Endothelial cell of umbilical vein (primary cell): ENCODE data around the gene TNFRSF1A. TPM values are rescaled to one million over a fixed set of nuclear protein-coding genes. Genes with fewer than 3 reads are reported as not detected.

Source experiments
- BruUV-seq: library from RNA; stranded (reverse); fragments of 400-500 nt; replicated peaks from 2 replicates; lab custom pipeline; 2021; lab: Mats Ljungman, UMichigan
- CTCF ChIA-PET: fragments of 300-600, 350-600 bp; sonication (Branson Sonifier 250); formaldehyde crosslinking; loops from one replicate; lab custom pipeline; 2021; ENCODE audit warnings: antibody characterized with exemption, inconsistent platforms; lab: Charles Lee
- POLR2A ChIA-PET: fragments of 300-600, 350-600 bp; sonication (Branson Sonifier 250); formaldehyde crosslinking; loops from one replicate; lab custom pipeline; 2021; ENCODE audit warnings: antibody characterized with exemption, inconsistent platforms; lab: Charles Lee
- DNase-seq: peaks from one replicate; pipeline ENCODE4 v3.0.0-alpha.2; 2011; ENCODE audit warnings: low read depth, low spot score
- FAIRE-seq: peaks from 2 replicates; lab custom pipeline; 2011; peaks lifted over from hg19 to GRCh38; lab: Jason Lieb, UNC
- H2AFZ ChIP-seq: 2 replicates; pipeline ENCODE4 v1.6.0; 2012; ENCODE audit warnings: low read depth, low read length, control low read depth, inconsistent platforms
- H3K27ac ChIP-seq: 2 replicates; pipeline ENCODE4 v1.5.1; 2011; ENCODE audit warnings: low read depth, mild to moderate bottlenecking, control low read depth, low read length, moderate library complexity; ENCODE audit not compliant: insufficient read depth
- H3K27me3 ChIP-seq, 2 experiments: 2 replicates each; pipeline versions ENCODE4 v1.6.0 to v1.6.1; 2011; ENCODE audit warnings: low read length in 2 of 2, mixed read lengths in 1 of 2; ENCODE audit not compliant: control insufficient read depth in 2 of 2, insufficient read depth in 2 of 2
- H3K36me3 ChIP-seq, 2 experiments: 2 replicates in 1 of 2; 3 replicates in 1 of 2; pipeline ENCODE4 v1.5.1; 2011; ENCODE audit warnings: low read length in 2 of 2, mild to moderate bottlenecking in 1 of 2, moderate library complexity in 1 of 2; ENCODE audit not compliant: control insufficient read depth in 2 of 2, insufficient read depth in 2 of 2; ENCODE audit errors: extremely low read depth in 1 of 2
- H3K4me1 ChIP-seq: 3 replicates; pipeline ENCODE4 v1.5.1; 2011; ENCODE audit warnings: mild to moderate bottlenecking, low read length; ENCODE audit not compliant: control insufficient read depth, insufficient read depth; ENCODE audit errors: extremely low read depth
- H3K4me2 ChIP-seq: 2 replicates; pipeline ENCODE4 v1.6.1; 2011; ENCODE audit warnings: low read length, control low read depth, mixed read lengths; ENCODE audit not compliant: insufficient read depth
- H3K4me3 ChIP-seq, 3 experiments: fragments of 200-600 bp in 1 of 3; sonication (generic), shearing (Covaris generic) in 1 of 3; replicated peaks in 1 of 3; 2 replicates each; pipeline ENCODE4 v1.5.1; 2011 to 2016; ENCODE audit warnings: control low read depth in 3 of 3, low read length in 3 of 3, mild to moderate bottlenecking in 2 of 3, inconsistent platforms in 1 of 3, low read depth in 1 of 3, moderate library complexity in 1 of 3; ENCODE audit not compliant: insufficient read depth in 1 of 3
- H3K79me2 ChIP-seq: 2 replicates; pipeline ENCODE4 v1.6.0; 2012; ENCODE audit warnings: low read length, inconsistent platforms; ENCODE audit not compliant: control insufficient read depth, insufficient read depth
- H3K9ac ChIP-seq: replicated peaks from 2 replicates; pipeline ENCODE3; 2011; ENCODE audit warnings: low read length, control low read depth; ENCODE audit not compliant: insufficient read depth; ENCODE audit errors: extremely low read depth
- H3K9me1 ChIP-seq: replicated peaks from 3 replicates; pipeline ENCODE4 v1.6.0; 2011; ENCODE audit warnings: mild to moderate bottlenecking, low read length; ENCODE audit not compliant: control insufficient read depth, insufficient read depth; ENCODE audit errors: extremely low read depth
- H3K9me3 ChIP-seq: replicated peaks from 2 replicates; pipeline ENCODE4 v1.5.1; 2012; ENCODE audit warnings: low read length, inconsistent platforms; ENCODE audit not compliant: control insufficient read depth, insufficient read depth
- H4K20me1 ChIP-seq: replicated peaks from 2 replicates; pipeline ENCODE3; 2011; ENCODE audit warnings: mild to moderate bottlenecking, low read length; ENCODE audit not compliant: control insufficient read depth, insufficient read depth; ENCODE audit errors: extremely low read depth
- CTCF ChIP-seq, 2 donors: IDR thresholded peaks; 1 replicate in 1 of 2; 2 replicates in 1 of 2; pipeline ENCODE4 v1.5.1; 2011; ENCODE audit warnings: low read length in 2 of 2, mild to moderate bottlenecking in 2 of 2, moderate library complexity in 2 of 2, control low read depth in 1 of 2, inconsistent platforms in 1 of 2, low read depth in 1 of 2; ENCODE audit not compliant: insufficient read depth in 1 of 2; ENCODE audit errors: extremely low read depth in 1 of 2
- EZH2 ChIP-seq: IDR thresholded peaks from 2 replicates; pipeline ENCODE4 v1.6.1; 2012; ENCODE audit warnings: borderline replicate concordance, low read depth, mild to moderate bottlenecking, moderate library complexity, low read length, inconsistent platforms; ENCODE audit not compliant: severe bottlenecking
- FOS ChIP-seq: IDR thresholded peaks from 2 replicates; pipeline ENCODE4 v1.6.1; 2011; ENCODE audit warnings: mild to moderate bottlenecking, low read length, moderate library complexity, borderline replicate concordance; ENCODE audit not compliant: insufficient read depth
- GATA2 ChIP-seq: IDR thresholded peaks from 2 replicates; pipeline ENCODE4 v1.7.0; 2011; ENCODE audit warnings: low read depth, mild to moderate bottlenecking, moderate library complexity, mixed read lengths, low read length; ENCODE audit not compliant: insufficient read length, insufficient read depth
- JUN ChIP-seq: IDR thresholded peaks from 2 replicates; pipeline ENCODE4 v1.6.1; 2011; ENCODE audit warnings: borderline replicate concordance, low read depth; ENCODE audit not compliant: insufficient read length, insufficient read depth
- MYC ChIP-seq: IDR thresholded peaks from one replicate; pipeline ENCODE4 v1.6.1; 2011; ENCODE audit warnings: mild to moderate bottlenecking, low read depth, low read length
- POLR2A ChIP-seq: IDR thresholded peaks from 2 replicates; pipeline ENCODE4 v1.6.1; 2012; ENCODE audit warnings: low read depth, mild to moderate bottlenecking, control low read depth, low read length
- POLR2AphosphoS5 ChIP-seq: IDR thresholded peaks from 2 replicates; pipeline ENCODE4 v1.6.1; 2012; ENCODE audit warnings: low read depth, mild to moderate bottlenecking, control low read depth, low read length, moderate library complexity; ENCODE audit not compliant: insufficient read depth
- dilution Hi-C: fragments of 300-500 bp; cut with MboI; formaldehyde crosslinking; loops from one replicate; pipeline ENCODE4 v1.15.0; 2019; ENCODE audit warnings: low sequenced_read_pairs; ENCODE audit not compliant: extremely low pct_ligation_motif_present
- intact Hi-C: fragments of 100-400 bp; cut with micrococcal nuclease; formaldehyde crosslinking; loops from one replicate; pipeline ENCODE4 v1.10.0; 2022
- polyA plus RNA-seq, 4 experiments: library from polyadenylated mRNA; depleted of rRNA in 3 of 4; stranded (reverse) in 3 of 4; unstranded in 1 of 4; fragments of >200 nt; gene quantifications; 2 replicates each; pipeline versions ENCODE4 v1.2.1 to v1.2.3, GENCODE V29; 2011 to 2012; ENCODE audit warnings: missing spikeins in 1 of 4
- total RNA-seq: library from RNA; stranded (reverse); gene quantifications from 2 replicates; pipeline ENCODE4 v1.2.3, GENCODE V29; 2021
- TF ChIP-seq, protein P1 (sequence below): IDR thresholded peaks from 2 replicates; pipeline ENCODE4 v1.6.1; 2011; ENCODE audit not compliant: insufficient read depth, insufficient read length

Gene TNFRSF1A
- total and polyA plus RNA-seq, 2 donors (not counting 3 experiments of a cell fraction or from before 2014, with no cell fraction given) = 86.5 to 98.2 TPM

DNA sequence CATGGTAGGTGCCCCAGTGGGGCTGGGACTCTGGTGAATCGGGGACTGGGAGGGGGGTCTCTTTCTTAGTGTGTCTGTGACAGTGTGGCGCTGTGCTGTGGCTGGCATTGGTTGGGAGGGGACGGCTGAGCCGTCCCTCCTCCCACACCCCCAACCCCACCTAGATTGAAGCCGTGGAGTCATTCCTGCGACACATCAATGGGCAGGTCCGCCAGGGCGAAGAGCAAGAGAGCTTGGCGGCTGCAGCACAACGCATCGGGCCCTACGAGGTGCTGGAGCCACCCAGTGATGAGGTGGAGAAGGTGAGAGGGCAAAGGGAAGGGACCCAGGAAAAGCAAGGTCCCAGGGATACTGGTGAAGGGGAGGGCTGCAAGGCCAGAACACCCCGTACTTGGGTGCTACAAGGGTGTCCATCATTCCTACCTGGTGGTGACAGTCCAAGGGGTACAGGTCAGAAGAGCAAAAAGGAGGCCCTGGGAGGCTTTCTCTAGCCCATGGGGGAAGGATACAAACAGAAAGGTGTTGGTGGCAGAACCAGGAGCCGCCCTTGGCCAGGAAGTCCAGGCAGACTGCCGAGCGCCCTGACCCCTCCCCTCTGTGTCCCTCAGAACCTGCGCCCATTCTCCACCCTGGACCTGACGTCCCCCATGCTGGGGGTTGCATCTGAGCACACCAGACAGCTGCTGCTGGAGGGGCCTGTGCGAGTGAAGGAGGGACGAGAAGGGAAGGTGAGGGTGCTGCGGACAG is 24.0 kb downstream of the TNFRSF1A start:
- H3K9ac ChIP-seq = no peak overlapping the region
- H4K20me1 ChIP-seq = no peaks in the 10 kb centered on the region
- TF ChIP-seq EZH2 (no peak), JUN (no peak), CTCF (IDR thresholded peaks at IDR 0.05; ENCODE audit: extremely low read depth in 1 of 2, insufficient read depth in 1 of 2, low read depth in 1 of 2, low read length in 2 of 2) (no peak), FOS (no peak), POLR2A (no peak), GATA2 (no peak), POLR2AphosphoS5 (no peak), MYC (no peak)
- TF ChIP-seq, protein P1, sequence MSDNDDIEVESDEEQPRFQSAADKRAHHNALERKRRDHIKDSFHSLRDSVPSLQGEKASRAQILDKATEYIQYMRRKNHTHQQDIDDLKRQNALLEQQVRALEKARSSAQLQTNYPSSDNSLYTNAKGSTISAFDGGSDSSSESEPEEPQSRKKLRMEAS = no peak
- dilution Hi-C loops = no loop called here
- no peak for DNase-seq
- POLR2A ChIA-PET = no interaction called here
- no peak overlapping the region for H3K27ac ChIP-seq
- peaks cover 12% of the 10 kb centered on the region for H3K4me1 ChIP-seq
- no peak overlapping the region for H3K4me3 ChIP-seq
- CTCF ChIA-PET = no interaction called here
- H3K27me3 ChIP-seq = no peaks in the 10 kb centered on the region
- H3K79me2 ChIP-seq = no peaks in the 10 kb centered on the region
- intact Hi-C loops = no loop called here
- H2AFZ ChIP-seq = no peak overlapping the region
- no peaks in the 10 kb centered on the region for H3K9me3 ChIP-seq
- H3K9me1 ChIP-seq = no peaks in the 10 kb centered on the region
- H3K36me3 ChIP-seq = no peaks in the 10 kb centered on the region
- no TSS peak for BruUV-seq
- H3K4me2 ChIP-seq = no peak overlapping the region
- FAIRE-seq = no peak
